GM10266 (cell line): ENCODE data around the gene LTB4R.

ENCODE experiments used
- DNase-seq: peaks from one replicate; pipeline ENCODE4 v3.0.0; 2012; ENCODE audit errors: extremely low spot score
- TF ChIP-seq, protein P1 (sequence below): IDR thresholded peaks from 2 replicates; pipeline ENCODE4 v1.5.1; 2012; ENCODE audit warnings: mild to moderate bottlenecking, low read depth; ENCODE audit not compliant: control insufficient read depth, insufficient read depth; ENCODE audit errors: missing control alignments

The LTB4R gene

DNA sequence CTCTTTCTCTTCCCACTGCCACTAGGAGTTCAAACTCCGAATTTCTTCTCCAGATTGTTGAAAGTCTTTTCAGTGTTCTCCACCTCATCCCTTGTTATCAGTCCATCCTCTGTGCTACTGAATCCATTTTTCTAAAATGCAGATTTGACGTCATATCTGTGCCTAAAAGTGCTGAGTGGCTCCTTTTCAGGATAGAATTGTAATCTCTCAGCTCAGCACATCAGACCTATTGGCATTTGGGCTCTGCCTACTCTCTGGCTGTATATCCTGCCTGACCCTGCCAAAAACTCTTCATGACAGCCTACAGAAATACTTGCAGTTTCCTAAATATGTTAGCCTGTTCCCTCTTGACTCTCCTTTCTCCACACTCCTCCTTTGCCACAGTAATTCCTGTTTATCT lies 38.8 kb upstream of the LTB4R start:
- no peak for DNase-seq
- TF ChIP-seq, protein P1, sequence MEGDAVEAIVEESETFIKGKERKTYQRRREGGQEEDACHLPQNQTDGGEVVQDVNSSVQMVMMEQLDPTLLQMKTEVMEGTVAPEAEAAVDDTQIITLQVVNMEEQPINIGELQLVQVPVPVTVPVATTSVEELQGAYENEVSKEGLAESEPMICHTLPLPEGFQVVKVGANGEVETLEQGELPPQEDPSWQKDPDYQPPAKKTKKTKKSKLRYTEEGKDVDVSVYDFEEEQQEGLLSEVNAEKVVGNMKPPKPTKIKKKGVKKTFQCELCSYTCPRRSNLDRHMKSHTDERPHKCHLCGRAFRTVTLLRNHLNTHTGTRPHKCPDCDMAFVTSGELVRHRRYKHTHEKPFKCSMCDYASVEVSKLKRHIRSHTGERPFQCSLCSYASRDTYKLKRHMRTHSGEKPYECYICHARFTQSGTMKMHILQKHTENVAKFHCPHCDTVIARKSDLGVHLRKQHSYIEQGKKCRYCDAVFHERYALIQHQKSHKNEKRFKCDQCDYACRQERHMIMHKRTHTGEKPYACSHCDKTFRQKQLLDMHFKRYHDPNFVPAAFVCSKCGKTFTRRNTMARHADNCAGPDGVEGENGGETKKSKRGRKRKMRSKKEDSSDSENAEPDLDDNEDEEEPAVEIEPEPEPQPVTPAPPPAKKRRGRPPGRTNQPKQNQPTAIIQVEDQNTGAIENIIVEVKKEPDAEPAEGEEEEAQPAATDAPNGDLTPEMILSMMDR: no peak

DNA sequence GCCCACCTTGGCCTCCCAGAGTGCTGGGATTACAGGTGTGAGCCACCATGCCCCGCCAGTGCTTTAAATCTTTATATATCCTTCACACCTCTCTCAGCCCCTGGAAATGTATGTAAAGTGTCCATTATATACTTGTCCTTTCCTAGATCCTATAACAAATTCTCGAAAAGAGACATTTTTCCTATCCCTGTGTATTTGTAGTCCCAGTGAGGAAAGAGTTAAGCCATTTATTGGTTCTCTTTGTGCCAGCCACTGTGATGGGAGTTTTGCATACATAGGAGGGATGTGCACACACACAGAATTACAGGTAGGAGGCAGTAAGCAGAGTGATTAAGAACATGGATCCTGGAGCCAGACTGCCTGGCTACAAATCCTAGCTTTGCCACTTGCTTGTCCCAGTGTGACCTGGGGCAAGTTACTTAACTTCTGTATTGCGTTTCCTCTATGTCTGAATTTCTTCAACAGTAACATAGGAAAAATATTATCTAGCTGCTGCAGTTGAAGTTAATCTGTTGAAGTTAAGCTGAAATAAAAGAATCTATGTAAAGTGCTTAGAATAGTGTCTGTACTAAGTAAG lies 37.8 kb upstream of the LTB4R start:
- TF ChIP-seq, protein P1: peak; percentile 16
- no peak for DNase-seq

DNA sequence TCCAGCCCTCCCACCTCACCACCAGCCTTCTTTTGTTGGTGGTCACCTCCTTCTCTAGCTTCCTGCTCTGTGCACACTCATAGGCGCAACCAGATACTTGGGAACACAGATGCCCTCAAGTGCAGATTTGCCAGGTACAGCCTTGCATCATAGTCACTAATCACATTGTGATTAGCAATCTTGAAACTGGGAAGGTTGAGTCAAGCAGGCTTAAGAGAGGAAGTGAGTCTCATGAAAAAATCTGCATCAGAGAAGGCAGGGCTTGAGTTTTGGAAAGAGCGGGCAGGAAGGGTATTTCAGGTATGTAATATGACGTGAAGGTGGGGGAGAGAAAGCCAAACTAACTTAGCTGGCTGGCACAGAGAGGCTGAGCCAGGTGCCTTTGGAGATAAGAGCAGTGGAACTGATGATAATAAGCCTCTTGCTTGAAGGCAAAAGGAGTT lies 37.2 kb upstream of the LTB4R start:
- TF ChIP-seq, protein P1: no peak
- DNase-seq: peak; percentile 71

DNA sequence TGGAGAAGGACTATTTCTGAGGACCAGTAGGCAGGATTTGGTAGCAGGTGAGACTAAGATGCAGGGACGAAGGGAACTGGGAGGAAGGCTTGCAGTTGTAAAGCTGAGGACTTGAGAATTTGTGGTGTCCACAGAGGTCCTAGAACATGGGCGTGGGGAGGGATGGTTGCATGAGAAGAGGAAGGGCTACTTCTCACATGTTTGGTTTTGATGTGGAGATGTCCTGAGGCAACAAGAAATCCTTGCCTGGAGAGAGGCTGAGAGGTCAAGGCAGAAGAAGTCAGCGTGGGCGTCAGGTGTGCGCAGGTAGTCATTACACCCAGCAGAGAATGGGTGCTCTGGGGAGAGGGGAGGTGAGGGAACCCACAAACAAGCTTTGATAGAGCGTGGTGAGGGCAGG lies 34.2 kb upstream of the LTB4R start:
- TF ChIP-seq, protein P1: no peak
- DNase-seq: no peak

DNA sequence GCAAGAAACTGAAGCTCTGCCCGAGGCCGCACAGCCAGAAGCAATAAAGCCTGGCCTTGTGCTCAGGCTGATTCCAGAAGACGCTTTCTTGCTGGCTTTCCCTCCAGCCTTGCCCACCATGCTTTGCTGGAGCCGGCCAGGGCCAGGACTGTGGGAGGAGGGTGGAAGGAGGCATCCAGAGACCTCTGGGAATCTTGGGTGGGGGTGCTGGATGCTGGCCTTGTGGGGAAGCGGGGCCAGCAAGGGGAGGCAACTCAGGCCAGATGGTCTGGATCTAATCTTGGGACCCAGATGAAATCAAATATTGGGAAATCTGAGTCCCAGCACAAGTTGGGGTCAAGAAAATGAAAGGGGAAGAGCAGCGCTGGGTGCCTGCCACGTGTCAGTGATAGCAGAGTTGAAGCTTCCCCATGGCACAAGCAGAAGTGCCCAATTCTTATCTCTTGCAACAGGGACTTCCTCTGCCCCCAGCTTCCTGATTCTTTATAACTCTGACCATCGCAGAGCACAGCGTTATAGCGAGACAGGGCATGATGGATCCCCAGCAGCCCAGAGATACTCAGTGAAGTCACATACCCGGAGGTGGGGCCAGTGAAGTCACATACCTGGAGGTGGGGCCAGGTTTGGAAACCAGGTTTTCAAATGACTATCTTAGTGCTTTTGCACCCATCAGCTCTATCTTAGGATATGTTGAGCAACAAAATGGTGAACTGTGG lies 33.5 kb upstream of the LTB4R start:
- TF ChIP-seq, protein P1: no peak
- no peak for DNase-seq

DNA sequence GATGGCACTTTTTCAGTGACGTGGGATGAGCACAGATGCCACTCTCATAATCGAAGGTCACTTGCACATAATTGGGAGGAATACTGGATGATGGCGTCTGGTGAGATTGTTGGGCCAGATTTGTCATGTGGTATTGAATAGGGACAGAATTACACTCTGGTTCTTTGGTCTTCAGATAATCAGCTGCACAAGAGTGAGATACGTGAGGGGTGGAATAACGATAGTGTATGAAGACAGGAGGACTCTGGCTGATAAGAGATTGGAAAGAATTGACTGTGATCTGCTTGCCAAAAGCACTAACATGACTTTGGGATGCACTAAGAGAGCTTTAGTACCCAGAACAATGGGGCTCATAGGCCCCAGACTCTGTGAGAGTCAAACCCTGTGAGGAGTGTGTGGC lies 32.9 kb upstream of the LTB4R start:
- TF ChIP-seq, protein P1: no peak
- DNase-seq: no peak

DNA sequence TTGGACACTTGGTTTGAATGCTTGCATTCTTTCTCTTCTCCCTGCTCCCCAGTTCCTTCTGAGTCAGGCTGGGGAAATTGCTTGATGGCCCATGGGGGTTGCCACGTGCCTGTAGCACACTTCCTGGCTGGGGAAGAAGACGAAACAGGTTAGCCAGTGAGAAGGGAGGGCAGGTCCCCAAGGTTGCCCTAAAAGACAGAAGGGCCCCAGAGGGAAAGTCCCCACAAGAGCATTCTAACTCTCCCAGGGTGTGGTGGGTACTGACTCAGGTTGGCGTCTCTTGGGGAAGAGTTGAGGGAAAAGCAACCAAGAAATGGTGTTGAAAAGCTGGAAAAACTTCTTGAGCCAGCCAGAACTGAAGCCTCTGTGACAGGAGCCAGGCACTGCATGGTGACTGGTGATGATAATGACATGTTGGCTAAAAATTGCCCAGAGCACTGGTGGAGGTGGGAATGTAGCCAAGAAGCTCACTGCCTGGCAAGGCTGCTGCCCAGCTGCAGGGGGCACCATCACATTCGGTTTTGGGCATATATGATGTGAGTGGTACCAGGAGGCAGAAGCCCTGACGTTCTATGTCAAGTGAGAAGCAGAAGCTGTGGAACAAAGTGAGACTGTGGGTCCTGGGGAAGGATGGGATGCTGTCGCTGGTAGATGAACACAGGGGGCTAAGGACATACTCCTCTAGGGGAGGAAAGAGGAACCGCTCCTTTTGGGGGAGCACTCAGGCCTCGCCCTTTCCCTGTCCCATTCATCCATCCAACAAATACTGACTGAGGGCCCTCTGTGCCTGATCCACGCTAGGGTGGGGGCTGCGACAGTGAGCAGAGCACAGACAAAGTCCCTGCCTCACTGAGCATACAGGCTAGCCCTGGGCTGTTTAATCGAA lies 31.8 kb upstream of the LTB4R start:
- TF ChIP-seq, protein P1: peak; percentile 30
- no peak for DNase-seq
